ENCODE measurements around the gene WDR1. TPM values are rescaled to one million over a fixed set of nuclear protein-coding genes. Genes with fewer than 3 reads are reported as not detected.

Gene WDR1
- total RNA-seq, 3 donors from 2014 or later (not counting 1 experiment from before 2014, with no cell fraction given) = 411 to 477 (median 468) TPM

- ATAC-seq (no peak), DNase-seq (no peak)
- no peak for TF ChIP-seq CTCF (IDR thresholded peaks at IDR 0.05)
- Histone ChIP-seq H3K4me1 (ENCODE audit: control insufficient read depth, insufficient read depth, low read length) (no peaks in the 10 kb centered on the region), H3K4me3 (ENCODE audit: low read length) (no peak overlapping the region), H3K27me3 (ENCODE audit: control insufficient read depth, insufficient read depth, low read length) (no peaks in the 10 kb centered on the region), H3K36me3 (ENCODE audit: control insufficient read depth, insufficient read depth, low read length) (no peaks in the 10 kb centered on the region), H3K9me3 (ENCODE audit: control insufficient read depth, insufficient read depth, low read length) (no peaks in the 10 kb centered on the region), H3K27ac (ENCODE audit: low read length) (no peak overlapping the region)
- Mint-ChIP-seq H3K27ac (no peak overlapping the region), H3K9me3 (no peaks in the 10 kb centered on the region), H3K4me1 (peaks cover 0 to 6% of the 10 kb centered on the region in 2 donors), H3K27me3 (ENCODE audit: low read depth in 2 of 2) (no peaks in the 10 kb centered on the region), H3K36me3 (peaks cover 6% of the 10 kb centered on the region), H3K4me3 (no peak overlapping the region)
- intact Hi-C loops (cut with micrococcal nuclease) = no loop called here
- WGBS (ENCODE audit: insufficient coverage) = 97% methylated on average over 7 of the region's 8 CpGs
Observed at GRCh38 chr4:10056334-10057022, 60.1 kb downstream of the WDR1 start.

GRCh38 chr4:10055871-10056270 is 60.7 kb downstream of the WDR1 start:
- Mint-ChIP-seq H3K4me3 (no peak overlapping the region), H3K4me1 (peaks cover 0 to 6% of the 10 kb centered on the region in 2 donors), H3K9me3 (no peaks in the 10 kb centered on the region), H3K27ac (peak overlapping the region in 1 of 2 donors; percentile 33), H3K27me3 (ENCODE audit: low read depth in 2 of 2) (no peaks in the 10 kb centered on the region), H3K36me3 (peaks cover 6% of the 10 kb centered on the region)
- Histone ChIP-seq H3K36me3 (ENCODE audit: control insufficient read depth, insufficient read depth, low read length) (no peaks in the 10 kb centered on the region), H3K27ac (ENCODE audit: low read length) (no peak overlapping the region), H3K4me3 (ENCODE audit: low read length) (no peak overlapping the region), H3K27me3 (ENCODE audit: control insufficient read depth, insufficient read depth, low read length) (no peaks in the 10 kb centered on the region), H3K9me3 (ENCODE audit: control insufficient read depth, insufficient read depth, low read length) (no peaks in the 10 kb centered on the region), H3K4me1 (ENCODE audit: control insufficient read depth, insufficient read depth, low read length) (no peaks in the 10 kb centered on the region)
- no peak for TF ChIP-seq CTCF (IDR thresholded peaks at IDR 0.05)
- WGBS (ENCODE audit: insufficient coverage) = 94% methylated on average over 4 of the region's 4 CpGs
- ATAC-seq (no peak), DNase-seq (no peak)
- intact Hi-C loops (cut with micrococcal nuclease) = no loop called here

GRCh38 chr4:10054571-10055041 is 62.0 kb downstream of the WDR1 start:
- Mint-ChIP-seq H3K4me1 (peaks cover 0 to 6% of the 10 kb centered on the region in 2 donors), H3K27me3 (ENCODE audit: low read depth in 2 of 2) (no peaks in the 10 kb centered on the region)
- intact Hi-C loops (cut with micrococcal nuclease) = no loop called here

More at GRCh38 chr4:10054571-10055041, 62.0 kb downstream of the WDR1 start:
- Histone ChIP-seq H3K36me3 (ENCODE audit: control insufficient read depth, insufficient read depth, low read length) (no peaks in the 10 kb centered on the region), H3K9me3 (ENCODE audit: control insufficient read depth, insufficient read depth, low read length) (no peaks in the 10 kb centered on the region), H3K4me1 (ENCODE audit: control insufficient read depth, insufficient read depth, low read length) (no peaks in the 10 kb centered on the region), H3K4me3 (ENCODE audit: low read length) (no peak overlapping the region), H3K27ac (ENCODE audit: low read length) (no peak overlapping the region), H3K27me3 (ENCODE audit: control insufficient read depth, insufficient read depth, low read length) (no peaks in the 10 kb centered on the region)
- Mint-ChIP-seq H3K27ac (no peak overlapping the region), H3K36me3 (peaks cover 6% of the 10 kb centered on the region), H3K9me3 (no peaks in the 10 kb centered on the region), H3K4me3 (no peak overlapping the region)
- 88% methylated on average over 4 of the region's 4 CpGs for WGBS (ENCODE audit: insufficient coverage)
- ATAC-seq (no peak), DNase-seq (no peak)
- no peak for TF ChIP-seq CTCF (IDR thresholded peaks at IDR 0.05)

Data from natural killer cell (primary cell).